Measurements from ENCODE around the gene PROZ.
"Not testable (repeated sequence)": the region's sequence is repeated elsewhere in the genome, so short reads cannot be mapped to it uniquely, and the experiment has no call there.

Gene PROZ, protein sequence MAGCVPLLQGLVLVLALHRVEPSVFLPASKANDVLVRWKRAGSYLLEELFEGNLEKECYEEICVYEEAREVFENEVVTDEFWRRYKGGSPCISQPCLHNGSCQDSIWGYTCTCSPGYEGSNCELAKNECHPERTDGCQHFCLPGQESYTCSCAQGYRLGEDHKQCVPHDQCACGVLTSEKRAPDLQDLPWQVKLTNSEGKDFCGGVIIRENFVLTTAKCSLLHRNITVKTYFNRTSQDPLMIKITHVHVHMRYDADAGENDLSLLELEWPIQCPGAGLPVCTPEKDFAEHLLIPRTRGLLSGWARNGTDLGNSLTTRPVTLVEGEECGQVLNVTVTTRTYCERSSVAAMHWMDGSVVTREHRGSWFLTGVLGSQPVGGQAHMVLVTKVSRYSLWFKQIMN

DNA sequence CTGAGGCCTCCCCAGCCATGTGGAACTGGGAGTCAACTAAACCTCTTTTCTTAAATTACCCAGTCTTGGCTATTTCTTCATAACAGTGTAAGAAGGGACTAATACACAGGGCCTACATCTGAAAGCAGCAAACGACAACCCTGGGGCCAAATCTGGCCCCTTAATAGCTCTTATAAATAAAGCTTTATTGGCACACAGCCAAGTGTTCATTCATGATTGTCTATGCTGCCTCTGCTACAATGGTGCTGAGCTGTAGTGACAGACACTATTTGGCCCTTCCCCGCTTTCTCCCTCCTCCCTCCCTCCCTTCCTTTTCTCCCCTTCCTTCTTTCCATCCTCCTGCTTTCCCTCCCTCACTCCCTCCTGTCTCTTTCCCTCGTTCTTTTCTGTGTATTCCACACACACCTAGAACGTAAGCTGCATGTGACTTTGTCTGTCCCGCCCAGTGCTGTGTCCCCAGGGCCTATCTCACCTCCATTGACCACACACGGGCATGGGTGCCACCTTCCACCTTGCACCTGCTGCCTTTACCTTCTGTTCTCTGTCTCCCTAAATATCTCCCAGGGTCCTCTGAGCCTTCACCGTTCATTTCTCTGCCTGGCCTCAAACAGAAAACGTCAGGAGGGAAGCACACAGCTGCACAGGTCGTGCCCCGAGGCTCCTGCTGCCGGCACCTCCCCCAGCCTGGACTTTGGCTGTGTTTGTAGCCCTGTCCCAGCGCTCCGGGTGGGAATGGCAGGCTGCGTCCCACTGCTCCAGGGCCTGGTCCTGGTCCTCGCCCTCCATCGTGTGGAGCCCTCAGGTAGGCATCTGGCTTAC lies at the start of gene PROZ:
TSS of gene PROZ (plus strand) at position 720 of the 819 bp plus-strand sequence. CDS start at position 733, 13 bp downstream.
- H3K27ac Mint-ChIP-seq = peak within 1 kb of the TSS; percentile 31
- peaks cover 11% of the 10 kb centered on the region for H3K4me1 Mint-ChIP-seq (ENCODE audit: low read depth)
- H3K9me3 Mint-ChIP-seq = peaks cover 10% of the 10 kb centered on the region
- H3K27me3 Mint-ChIP-seq = peaks cover 31% of the 10 kb centered on the region
- no peaks in the 10 kb centered on the region for H3K36me3 Mint-ChIP-seq (ENCODE audit: low read depth)
- H3K4me3 Mint-ChIP-seq = no peak within 1 kb of the TSS
- intact Hi-C loops (cut with micrococcal nuclease) = loop anchor here (10.0 kb wide), 1 partner anchor 137 kb away; the partner anchor contains the start of gene LAMP1

DNA sequence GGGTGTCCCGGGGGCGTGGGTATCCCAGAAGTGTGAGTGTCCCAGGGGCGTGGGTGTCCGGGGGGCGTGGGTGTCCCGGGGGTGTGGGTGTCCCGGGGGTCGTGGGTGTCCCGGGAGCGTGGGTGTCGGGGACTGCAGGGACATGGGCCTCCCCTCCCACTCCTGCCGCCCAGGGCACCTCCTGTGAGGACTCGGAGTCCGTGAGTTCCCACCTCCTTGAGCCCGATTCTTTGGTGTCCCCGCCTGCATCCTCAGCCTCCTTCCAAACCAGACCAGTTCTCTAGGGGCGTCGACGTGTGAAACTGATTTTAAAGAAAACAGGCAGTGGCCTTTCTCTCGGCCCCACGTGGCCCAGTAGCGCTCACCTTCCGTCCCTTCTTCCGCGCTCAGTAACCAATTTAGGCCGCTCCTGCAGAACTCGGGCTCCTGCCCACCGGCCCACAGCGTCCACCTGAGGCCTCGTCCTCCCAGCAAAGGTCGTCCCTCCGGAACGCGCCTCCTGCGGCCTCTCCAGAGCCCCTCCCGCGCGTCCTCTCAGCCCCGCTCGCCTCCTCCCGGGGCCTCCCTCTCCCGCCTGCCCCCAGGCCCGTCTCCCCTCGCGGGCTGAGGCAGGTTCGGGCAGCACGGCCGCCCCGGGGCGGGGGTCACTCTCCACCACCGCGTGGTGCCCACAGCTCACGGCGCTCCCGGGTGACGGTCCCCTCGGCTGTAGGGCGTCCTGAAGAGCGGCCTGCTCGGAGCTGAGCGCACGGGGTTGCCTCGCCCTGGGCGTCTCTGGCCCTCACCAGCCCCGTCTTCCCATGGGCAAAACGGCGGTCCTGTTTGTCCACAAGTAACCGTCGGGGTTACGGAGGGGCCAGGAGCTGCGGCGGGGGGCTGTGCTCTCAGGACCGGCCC lies 49.0 kb upstream of the PROZ start:
- Mint-ChIP-seq H3K4me1 (ENCODE audit: low read depth) (no peaks in the 10 kb centered on the region), H3K27me3 (peaks cover 26% of the 10 kb centered on the region), H3K9me3 (no peaks in the 10 kb centered on the region), H3K4me3 (no peak overlapping the region), H3K27ac (no peak overlapping the region), H3K36me3 (ENCODE audit: low read depth) (no peaks in the 10 kb centered on the region)
- intact Hi-C loops (cut with micrococcal nuclease) = no loop called here

DNA sequence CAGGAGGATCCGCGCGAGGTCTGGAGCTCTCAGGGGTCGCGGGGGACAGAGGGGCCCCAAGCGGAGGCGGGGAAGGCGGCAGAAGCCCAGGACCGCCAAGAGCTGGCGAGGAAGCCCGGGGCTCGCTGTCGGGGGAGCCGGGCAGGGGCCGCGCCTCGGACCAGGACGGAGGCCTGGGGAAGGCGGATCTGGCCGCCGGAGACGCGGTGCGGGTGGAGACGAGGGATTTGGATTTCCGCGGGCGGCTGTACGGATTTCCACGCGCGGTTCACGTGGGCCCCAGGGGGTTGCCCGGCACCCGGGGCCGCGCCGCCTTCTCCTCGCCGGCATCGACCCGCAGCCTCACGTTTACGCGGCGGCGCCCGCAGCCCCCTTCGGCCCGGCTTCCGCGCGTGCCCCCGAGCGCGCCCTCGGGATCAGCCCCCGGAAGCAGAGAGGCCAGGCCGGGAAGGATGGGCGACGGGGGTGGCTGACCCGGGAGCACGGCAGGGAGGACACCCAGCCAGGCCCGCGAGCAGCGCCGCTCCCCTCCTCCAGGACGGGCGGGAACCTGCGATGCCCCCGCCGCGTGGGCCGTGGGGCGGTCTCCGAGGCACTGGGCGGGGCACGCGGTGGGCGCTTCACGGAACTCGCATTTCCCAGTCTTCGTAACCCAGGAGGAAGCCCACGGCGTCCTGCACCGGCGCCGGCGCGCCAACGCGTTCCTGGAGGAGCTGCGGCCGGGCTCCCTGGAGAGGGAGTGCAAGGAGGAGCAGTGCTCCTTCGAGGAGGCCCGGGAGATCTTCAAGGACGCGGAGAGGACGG lies 48.2 kb upstream of the PROZ start:
- H3K4me3 Mint-ChIP-seq = peak overlapping the region; percentile 56
- H3K27ac Mint-ChIP-seq = no peak overlapping the region
- H3K4me1 Mint-ChIP-seq (ENCODE audit: low read depth) = no peaks in the 10 kb centered on the region
- intact Hi-C loops (cut with micrococcal nuclease) = no loop called here
- H3K9me3 Mint-ChIP-seq = no peaks in the 10 kb centered on the region
- no peaks in the 10 kb centered on the region for H3K36me3 Mint-ChIP-seq (ENCODE audit: low read depth)
- peaks cover 26% of the 10 kb centered on the region for H3K27me3 Mint-ChIP-seq

DNA sequence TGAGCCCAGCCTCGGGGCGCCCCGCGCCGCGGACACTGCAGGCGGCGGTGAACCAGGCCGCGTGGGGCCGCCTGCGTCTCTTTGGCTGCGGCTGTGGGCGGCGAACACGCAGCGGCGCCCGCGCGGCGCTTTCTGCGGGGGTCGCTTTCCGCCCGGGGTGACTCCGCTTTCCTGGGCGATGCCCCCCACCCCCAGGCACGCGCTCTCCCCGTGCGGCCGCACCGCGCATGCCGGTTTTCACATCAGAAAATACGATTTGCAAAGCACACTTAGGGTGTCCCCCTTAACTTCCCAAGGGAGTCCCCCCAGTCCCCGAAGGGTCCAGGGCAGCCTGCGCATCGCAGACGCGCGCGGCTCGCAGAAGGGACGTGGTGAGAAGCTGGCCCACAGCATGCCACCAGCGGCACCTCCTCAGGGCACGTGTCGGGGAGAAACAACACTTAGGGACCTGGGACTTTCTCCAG lies 47.6 kb upstream of the PROZ start:
- peak overlapping the region; percentile 56 for H3K4me3 Mint-ChIP-seq
- H3K27me3 Mint-ChIP-seq = peaks cover 26% of the 10 kb centered on the region
- intact Hi-C loops (cut with micrococcal nuclease) = no loop called here
- H3K4me1 Mint-ChIP-seq (ENCODE audit: low read depth) = no peaks in the 10 kb centered on the region
- H3K36me3 Mint-ChIP-seq (ENCODE audit: low read depth) = no peaks in the 10 kb centered on the region
- no peaks in the 10 kb centered on the region for H3K9me3 Mint-ChIP-seq
- no peak overlapping the region for H3K27ac Mint-ChIP-seq

DNA sequence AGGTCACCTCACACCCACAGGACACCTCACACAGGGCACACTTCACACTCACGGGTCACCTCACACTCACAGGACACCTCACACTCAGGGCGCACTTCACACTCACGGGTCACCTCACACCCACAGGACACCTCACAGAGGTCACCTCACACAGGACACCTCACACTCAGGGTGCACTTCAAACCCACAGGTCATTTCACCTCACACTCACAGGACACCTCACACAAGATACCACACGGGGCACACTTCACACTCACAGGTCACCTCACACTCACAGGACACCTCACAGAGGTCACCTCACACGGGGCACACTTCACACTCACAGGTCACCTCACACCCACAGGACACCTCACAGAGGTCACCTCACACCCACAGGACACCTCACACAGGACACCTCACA lies 46.6 kb upstream of the PROZ start:
- H3K27ac Mint-ChIP-seq; H3K36me3 Mint-ChIP-seq (ENCODE audit: low read depth); H3K9me3 Mint-ChIP-seq; H3K4me1 Mint-ChIP-seq (ENCODE audit: low read depth); intact Hi-C loops (cut with micrococcal nuclease); H3K4me3 Mint-ChIP-seq: not testable (repeated sequence)
- peaks cover 26% of the 10 kb centered on the region for H3K27me3 Mint-ChIP-seq

DNA sequence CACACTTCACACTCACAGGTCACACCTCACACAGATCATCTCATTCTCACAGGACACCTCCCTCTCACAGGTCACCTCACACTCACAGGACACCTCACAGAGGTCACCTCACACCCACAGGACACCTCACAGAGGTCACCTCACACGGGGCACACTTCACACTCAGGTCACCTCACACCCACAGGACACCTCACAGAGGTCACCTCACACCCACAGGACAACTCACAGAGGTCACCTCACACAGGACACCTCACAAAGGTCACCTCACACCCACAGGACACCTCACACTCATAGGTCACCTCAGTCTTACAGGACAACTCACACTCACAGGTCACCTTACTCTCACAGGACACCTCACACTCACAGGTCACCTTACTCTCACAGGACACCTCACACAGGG lies 46.0 kb upstream of the PROZ start:
- peaks cover 23% of the 10 kb centered on the region for H3K27me3 Mint-ChIP-seq
- H3K4me1 Mint-ChIP-seq (ENCODE audit: low read depth); H3K27ac Mint-ChIP-seq; intact Hi-C loops (cut with micrococcal nuclease); H3K4me3 Mint-ChIP-seq; H3K9me3 Mint-ChIP-seq; H3K36me3 Mint-ChIP-seq (ENCODE audit: low read depth): not testable (repeated sequence)

DNA sequence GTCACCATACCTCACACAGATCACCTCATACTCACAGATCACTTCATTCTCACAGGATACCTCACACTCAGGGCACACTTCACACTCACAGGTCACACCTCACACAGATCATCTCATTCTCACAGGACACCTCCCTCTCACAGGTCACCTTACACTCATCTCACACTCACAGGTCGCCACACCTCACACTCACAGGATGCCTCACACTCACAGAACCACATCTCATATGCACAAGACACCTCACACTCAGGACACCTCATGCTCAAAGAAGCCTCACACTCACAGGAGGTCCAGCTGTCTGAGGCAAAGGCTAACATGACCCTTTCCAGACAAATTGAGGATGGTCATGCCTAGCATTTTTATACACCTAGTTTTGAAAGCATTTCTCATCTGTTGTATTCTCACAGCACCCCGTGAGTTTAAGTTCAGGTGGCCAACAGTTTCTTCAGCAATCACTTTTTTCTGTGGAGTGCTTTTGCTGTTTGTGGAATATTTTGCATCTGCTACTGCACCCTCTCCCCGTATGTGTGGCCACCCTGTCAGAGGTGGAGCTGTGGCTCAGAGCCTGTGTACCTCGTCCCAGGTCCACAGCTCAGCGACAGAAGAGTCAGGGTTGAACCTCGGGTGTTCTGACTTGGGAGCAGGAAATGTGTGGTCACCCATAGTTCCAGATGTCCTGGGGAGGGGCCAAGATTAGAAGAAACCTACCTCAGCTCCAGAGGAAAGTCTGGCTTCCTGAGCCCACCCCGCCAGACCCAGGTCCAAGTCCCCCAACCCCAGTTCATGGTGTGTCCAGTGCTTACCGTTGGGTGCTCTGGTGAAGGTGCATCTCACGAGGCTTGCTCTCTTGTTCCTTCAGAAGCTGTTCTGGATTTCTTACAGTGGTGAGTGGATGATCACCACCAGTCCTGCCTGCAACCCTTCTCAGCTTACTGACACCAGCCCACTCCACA lies 45.3 kb upstream of the PROZ start:
- Mint-ChIP-seq H3K36me3 (ENCODE audit: low read depth) (no peaks in the 10 kb centered on the region), H3K4me1 (ENCODE audit: low read depth) (no peaks in the 10 kb centered on the region), H3K4me3 (no peak overlapping the region), H3K27me3 (peaks cover 23% of the 10 kb centered on the region), H3K27ac (no peak overlapping the region), H3K9me3 (no peaks in the 10 kb centered on the region)
- intact Hi-C loops (cut with micrococcal nuclease) = no loop called here

DNA sequence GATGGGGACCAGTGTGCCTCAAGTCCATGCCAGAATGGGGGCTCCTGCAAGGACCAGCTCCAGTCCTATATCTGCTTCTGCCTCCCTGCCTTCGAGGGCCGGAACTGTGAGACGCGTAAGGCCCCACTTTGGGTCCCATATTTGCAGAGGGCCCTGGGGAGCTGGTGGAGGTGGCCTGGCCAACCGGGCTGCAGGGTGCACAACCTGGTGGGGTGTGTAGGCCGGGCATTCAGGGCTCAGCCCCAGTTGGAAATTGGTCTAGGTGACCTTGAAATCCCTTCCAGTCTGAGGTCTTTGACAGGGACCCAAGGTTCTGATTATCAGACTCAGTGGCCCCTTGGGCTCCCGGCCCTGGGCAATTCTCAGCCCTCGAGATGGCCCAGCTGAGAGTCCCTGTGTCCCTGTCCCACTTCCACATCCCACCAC lies 44.6 kb upstream of the PROZ start:
- Mint-ChIP-seq H3K4me3 (no peak overlapping the region), H3K36me3 (ENCODE audit: low read depth) (no peaks in the 10 kb centered on the region), H3K27ac (no peak overlapping the region), H3K4me1 (ENCODE audit: low read depth) (no peaks in the 10 kb centered on the region), H3K27me3 (peaks cover 22% of the 10 kb centered on the region), H3K9me3 (no peaks in the 10 kb centered on the region)
- intact Hi-C loops (cut with micrococcal nuclease) = no loop called here

DNA sequence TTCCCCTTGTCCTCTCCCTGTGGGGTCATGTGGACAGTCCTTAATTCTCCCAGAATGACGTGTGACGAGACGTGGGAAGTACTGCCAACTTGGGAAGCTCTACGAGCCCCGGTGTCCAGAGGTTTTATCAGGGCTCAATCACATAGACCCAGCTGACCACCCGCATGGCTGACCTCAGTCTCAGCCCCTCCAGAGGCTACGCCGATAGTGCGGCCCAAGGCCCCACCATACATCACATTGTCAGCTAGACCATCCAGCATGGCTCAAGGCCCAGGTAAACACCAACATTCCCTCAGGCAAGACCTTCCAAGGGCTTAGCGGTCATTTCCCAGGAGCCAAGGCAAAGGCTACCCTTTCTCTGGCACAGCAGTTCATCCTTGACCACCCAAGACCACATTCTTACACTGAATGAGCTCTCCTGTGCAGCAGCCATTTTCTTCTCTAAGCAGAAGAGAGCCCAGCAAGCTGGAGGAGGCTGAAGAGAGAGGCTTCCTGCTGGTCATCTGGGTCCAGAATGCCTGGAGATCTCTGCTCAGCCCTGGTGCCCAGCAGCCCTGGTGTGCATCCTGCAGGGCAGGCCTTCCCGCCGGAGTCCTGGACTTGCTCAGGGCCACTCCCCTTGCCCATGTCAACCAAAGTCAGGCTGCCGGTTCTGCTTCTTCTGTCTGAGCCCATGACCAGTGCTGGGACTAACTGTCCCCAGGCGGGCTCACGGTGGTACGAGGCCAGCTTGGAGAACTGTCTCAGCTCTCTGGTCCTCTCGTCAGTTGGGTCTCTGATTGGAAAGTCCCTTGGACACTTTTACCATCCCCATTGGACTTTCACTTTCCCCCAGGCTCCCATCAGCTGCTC lies 43.7 kb upstream of the PROZ start:
- no peaks in the 10 kb centered on the region for H3K36me3 Mint-ChIP-seq (ENCODE audit: low read depth)
- H3K4me1 Mint-ChIP-seq (ENCODE audit: low read depth) = no peaks in the 10 kb centered on the region
- no peaks in the 10 kb centered on the region for H3K9me3 Mint-ChIP-seq
- H3K4me3 Mint-ChIP-seq = no peak overlapping the region
- intact Hi-C loops (cut with micrococcal nuclease) = no loop called here
- H3K27me3 Mint-ChIP-seq = peaks cover 15% of the 10 kb centered on the region
- no peak overlapping the region for H3K27ac Mint-ChIP-seq

DNA sequence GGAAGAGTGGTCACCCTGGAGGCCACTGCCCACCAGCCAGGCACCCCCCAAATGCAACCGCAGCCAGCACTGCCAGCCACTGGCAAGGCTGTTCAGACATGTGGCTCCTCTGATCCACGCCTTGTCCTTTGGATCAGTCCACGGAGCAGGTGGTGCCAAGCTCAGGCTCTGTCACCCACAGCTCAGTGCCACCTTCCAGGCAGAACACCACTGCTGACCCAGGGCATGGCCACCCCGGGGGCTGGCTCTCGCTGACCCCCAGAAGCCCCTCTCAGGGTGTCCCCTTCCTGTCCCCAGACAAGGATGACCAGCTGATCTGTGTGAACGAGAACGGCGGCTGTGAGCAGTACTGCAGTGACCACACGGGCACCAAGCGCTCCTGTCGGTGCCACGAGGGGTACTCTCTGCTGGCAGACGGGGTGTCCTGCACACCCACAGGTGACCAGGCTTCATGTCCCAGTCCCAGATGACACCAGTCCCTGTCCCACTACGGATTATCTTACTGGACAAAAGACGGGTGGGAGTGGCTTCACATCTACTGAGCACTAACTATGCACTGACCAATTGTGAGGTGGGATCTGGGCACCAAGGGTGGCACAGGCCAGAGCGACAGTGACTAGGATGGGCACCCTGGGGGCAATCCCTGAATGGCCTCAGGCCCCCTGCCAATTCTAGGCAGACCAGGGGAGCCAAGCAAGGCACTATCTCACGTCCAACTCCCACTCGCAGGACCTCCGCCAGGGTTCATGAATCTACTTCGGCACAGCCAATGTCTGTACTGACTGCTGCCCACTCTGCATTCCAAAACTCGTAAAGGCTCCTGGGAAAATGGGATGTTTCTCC lies 42.9 kb upstream of the PROZ start:
- Mint-ChIP-seq H3K4me1 (ENCODE audit: low read depth) (no peaks in the 10 kb centered on the region), H3K27me3 (peaks cover 11% of the 10 kb centered on the region), H3K9me3 (no peaks in the 10 kb centered on the region), H3K27ac (no peak overlapping the region), H3K36me3 (ENCODE audit: low read depth) (no peaks in the 10 kb centered on the region), H3K4me3 (no peak overlapping the region)
- intact Hi-C loops (cut with micrococcal nuclease) = no loop called here

DNA sequence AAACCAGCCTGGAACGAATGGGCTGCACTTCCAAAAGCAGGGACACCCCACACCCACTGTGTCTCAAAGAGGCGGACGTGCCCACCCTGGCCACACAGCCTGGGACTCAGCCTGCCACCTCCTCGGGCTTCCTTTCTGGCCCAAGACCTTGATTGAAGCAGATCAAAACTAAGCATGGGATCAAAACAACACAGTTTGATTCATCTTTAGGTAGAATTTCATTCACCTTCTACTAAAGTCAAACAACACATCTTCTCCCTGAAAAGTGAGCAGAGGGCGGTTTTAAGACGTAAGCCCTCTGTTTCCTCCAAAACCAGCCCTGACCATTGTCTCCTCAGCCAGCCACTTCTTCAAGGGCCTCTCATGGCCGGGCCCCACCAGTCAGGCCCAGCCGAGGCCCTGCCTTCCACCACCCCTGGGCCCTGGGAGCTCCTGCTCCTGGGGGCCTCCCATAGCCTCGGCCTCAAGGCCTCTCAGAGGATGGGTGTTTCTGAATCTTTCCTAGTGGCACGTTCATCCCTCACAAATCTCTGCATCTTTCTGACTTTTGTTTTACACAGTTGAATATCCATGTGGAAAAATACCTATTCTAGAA lies 42.1 kb upstream of the PROZ start:
- Mint-ChIP-seq H3K36me3 (ENCODE audit: low read depth) (no peaks in the 10 kb centered on the region), H3K4me1 (ENCODE audit: low read depth) (no peaks in the 10 kb centered on the region), H3K4me3 (no peak overlapping the region), H3K9me3 (no peaks in the 10 kb centered on the region), H3K27ac (no peak overlapping the region), H3K27me3 (peaks cover 5% of the 10 kb centered on the region)
- intact Hi-C loops (cut with micrococcal nuclease) = no loop called here

Measured in dendritic cell treated with granulocyte-macrophage colony-stimulating factor and Interleukin-4, amounts not matched to agents 40 ng/mL and 50 ng/mL, for 4 days (primary cell).